Measurements from ENCODE around the gene UNC93B1. TPM values are rescaled to one million over a fixed set of nuclear protein-coding genes. Genes with fewer than 3 reads are reported as not detected.

The UNC93B1 gene
- total and polyA plus RNA-seq, 8 donors: 13.0 to 36.5 (median 17.5) TPM

DNA sequence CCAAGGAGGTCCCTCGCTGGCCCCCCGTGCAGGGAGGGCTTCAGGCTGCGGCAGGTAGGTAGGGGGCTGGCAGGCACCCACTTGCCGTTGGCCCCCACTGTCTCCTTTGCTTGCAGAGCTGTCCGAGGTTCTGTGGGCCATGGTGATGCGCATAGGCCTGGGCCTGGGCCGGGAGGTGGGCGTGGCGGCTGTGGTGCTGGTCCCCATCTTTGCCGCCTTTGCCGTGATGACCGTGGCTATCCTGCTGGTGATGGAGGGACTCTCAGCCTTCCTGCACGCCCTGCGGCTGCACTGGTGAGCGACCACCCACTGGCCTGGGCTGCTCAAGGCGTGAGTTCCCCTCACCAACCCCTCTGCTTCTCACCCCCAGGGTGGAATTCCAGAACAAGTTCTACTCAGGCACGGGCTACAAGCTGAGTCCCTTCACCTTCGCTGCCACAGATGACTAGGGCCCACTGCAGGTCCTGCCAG lies 46.5 kb upstream of the UNC93B1 start:
- TF ChIP-seq, protein P1, sequence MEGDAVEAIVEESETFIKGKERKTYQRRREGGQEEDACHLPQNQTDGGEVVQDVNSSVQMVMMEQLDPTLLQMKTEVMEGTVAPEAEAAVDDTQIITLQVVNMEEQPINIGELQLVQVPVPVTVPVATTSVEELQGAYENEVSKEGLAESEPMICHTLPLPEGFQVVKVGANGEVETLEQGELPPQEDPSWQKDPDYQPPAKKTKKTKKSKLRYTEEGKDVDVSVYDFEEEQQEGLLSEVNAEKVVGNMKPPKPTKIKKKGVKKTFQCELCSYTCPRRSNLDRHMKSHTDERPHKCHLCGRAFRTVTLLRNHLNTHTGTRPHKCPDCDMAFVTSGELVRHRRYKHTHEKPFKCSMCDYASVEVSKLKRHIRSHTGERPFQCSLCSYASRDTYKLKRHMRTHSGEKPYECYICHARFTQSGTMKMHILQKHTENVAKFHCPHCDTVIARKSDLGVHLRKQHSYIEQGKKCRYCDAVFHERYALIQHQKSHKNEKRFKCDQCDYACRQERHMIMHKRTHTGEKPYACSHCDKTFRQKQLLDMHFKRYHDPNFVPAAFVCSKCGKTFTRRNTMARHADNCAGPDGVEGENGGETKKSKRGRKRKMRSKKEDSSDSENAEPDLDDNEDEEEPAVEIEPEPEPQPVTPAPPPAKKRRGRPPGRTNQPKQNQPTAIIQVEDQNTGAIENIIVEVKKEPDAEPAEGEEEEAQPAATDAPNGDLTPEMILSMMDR (IDR thresholded peaks at IDR 0.05): no peak
- 88 to 92% methylated on average over 17 to 18 of the region's 18 CpGs for WGBS, 2 donors
- no peak for ATAC-seq
- Histone ChIP-seq H3K36me3 (peaks cover 3 to 44% (median 8%) of the 10 kb centered on the region in 3 donors), H3K27ac (peak overlapping the region in 2 of 4 donors; percentile 30 to 50), H3K4me3 (no peak overlapping the region), H3K9me3 (no peaks in the 10 kb centered on the region), H3K27me3 (no peaks in the 10 kb centered on the region), H3K4me1 (peaks cover 0 to 8% (median 0%) of the 10 kb centered on the region in 3 donors)
- no peak for FAIRE-seq
- DNase-seq: peak in 3 of 6 donors; percentile 26 to 72 (median 51)
- intact Hi-C loops (cut with DNase I): no loop called here

DNA sequence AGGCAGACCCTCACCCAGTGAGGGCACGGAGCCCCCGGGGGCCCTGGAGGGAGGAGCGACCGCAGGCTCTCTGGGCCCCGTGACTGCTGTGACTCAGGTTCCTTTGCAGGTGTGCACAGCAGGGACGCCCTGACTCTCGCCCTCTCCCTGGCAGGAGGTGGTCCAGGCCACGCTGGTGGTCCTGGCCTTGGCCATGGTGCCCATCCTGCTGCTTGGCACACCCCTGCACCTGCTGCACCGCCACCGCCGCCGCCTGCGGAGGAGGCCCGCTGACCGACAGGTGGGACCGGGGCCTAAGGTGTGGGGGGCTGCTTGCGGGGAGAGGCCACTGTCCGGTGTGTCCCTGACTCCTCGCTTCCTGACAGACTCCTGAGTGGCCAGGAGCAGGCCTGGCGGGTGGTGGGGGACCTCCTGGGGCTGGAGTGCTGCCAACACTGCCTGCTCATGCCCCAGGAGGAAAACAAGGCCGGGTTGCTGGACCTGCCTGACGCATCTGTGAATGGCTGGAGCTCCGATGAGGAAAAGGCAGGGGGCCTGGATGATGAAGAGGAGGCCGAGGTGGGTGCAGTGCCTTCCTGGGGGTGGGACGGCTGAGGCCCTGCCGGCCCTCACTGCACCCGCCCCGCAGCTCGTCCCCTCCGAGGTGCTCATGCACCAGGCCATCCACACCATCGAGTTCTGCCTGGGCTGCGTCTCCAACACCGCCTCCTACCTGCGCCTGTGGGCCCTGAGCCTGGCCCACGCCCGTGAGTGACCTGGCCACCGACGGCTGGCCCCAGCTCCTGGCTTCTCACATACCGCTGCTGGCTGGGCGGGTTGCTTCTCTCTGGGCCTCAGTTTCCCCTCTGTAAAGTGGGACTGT lies 45.8 kb upstream of the UNC93B1 start:
- 70 to 76% methylated on average over 34 to 40 of the region's 40 CpGs for WGBS, 2 donors
- ATAC-seq: peak; percentile 24 to 38 (median 30)
- TF ChIP-seq, protein P1 (IDR thresholded peaks at IDR 0.05): no peak
- Histone ChIP-seq H3K4me3 (no peak overlapping the region), H3K36me3 (peaks cover 8 to 50% (median 10%) of the 10 kb centered on the region in 3 donors), H3K27me3 (no peaks in the 10 kb centered on the region), H3K9me3 (no peaks in the 10 kb centered on the region), H3K27ac (peak overlapping the region; percentile 17 to 64 (median 40)), H3K4me1 (peaks cover 0 to 8% (median 0%) of the 10 kb centered on the region in 3 donors)
- intact Hi-C loops (cut with DNase I): loop anchor here in 1 of 3 donors (10.0 kb wide), 1 partner anchor 155 kb away; no protein-coding TSS in a partner anchor
- peak; percentile 40 to 89 (median 70) for DNase-seq
- no peak for FAIRE-seq

DNA sequence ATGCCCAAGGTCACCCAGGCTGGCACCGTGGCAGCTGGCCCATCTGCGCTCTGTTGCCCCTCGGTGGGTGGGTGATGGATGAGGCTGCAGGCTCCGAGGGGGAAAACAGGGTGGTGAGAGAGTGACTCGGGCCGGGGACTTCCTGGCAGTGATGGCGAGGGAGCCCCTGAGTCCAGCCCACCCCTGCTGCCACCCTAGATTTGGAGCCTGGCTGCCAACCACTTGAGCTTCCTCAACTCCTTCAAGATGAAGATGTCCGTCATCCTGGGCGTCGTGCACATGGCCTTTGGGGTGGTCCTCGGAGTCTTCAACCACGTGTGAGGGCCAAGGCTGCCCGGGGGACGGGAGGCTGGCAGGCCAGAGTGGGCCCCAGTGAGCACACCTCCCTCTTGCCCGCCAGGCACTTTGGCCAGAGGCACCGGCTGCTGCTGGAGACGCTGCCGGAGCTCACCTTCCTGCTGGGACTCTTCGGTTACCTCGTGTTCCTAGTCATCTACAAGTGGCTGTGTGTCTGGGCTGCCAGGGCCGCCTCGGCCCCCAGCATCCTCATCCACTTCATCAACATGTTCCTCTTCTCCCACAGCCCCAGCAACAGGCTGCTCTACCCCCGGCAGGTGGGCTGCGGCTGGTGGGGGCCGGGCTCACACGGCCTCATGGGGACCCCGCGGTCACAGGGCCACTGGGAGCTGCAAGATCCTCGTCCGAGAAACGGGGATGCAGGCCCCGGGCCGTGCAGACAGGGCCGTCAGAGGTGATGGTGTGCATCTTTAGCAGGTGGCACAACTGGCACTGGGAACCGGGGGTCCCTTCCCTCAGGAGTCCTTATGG lies 45.0 kb upstream of the UNC93B1 start:
- H3K4me3 ChIP-seq: no peak overlapping the region
- DNase-seq (peak in 3 of 6 donors; percentile 20 to 76 (median 48)), FAIRE-seq (no peak), ATAC-seq (no peak)
- 83 to 84% methylated on average over 35 of the region's 35 CpGs for WGBS, 2 donors
- no peaks in the 10 kb centered on the region for H3K27me3 ChIP-seq
- H3K27ac ChIP-seq: peak overlapping the region; percentile 17 to 64 (median 40)
- H3K4me1 ChIP-seq: peaks cover 0 to 8% (median 3%) of the 10 kb centered on the region in 3 donors
- TF ChIP-seq, protein P1 (IDR thresholded peaks at IDR 0.05): no peak
- H3K9me3 ChIP-seq: no peaks in the 10 kb centered on the region
- intact Hi-C loops (cut with DNase I): loop anchor here in 1 of 3 donors (10.0 kb wide), 1 partner anchor 156 kb away; no protein-coding TSS in a partner anchor
- peaks cover 8 to 51% (median 12%) of the 10 kb centered on the region in 3 donors for H3K36me3 ChIP-seq

DNA sequence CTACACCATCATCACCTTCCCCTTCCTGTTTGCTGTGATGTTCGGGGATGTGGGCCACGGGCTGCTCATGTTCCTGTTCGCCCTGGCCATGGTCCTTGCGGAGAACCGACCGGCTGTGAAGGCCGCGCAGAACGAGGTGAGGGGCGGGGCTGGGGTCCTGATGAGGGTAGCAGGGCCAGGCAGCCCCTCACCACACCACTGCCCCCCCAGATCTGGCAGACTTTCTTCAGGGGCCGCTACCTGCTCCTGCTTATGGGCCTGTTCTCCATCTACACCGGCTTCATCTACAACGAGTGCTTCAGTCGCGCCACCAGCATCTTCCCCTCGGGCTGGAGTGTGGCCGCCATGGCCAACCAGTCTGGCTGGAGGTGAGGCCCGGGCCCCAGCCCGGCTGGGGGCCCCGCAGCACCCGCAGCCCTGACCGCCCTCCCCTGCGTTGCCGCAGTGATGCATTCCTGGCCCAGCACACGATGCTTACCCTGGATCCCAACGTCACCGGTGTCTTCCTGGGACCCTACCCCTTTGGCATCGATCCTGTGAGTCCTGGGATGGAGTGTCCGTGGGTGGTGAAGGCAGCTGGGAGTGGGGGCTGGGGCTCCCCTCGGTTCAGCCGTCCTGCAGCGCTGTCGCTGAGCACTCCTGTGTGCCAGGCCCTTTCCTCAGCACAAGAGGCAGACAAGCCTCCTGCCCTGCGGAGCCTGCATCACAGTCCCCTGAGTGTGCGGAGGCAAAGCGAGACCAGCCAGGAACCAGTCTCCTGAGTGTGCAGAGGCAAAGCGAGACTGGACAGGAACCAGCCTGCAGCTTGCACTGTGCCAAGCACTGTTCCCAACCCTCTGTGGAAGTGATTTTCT lies 43.8 kb upstream of the UNC93B1 start:
- TF ChIP-seq, protein P1 (IDR thresholded peaks at IDR 0.05): no peak
- H3K36me3 ChIP-seq: peaks cover 8 to 51% (median 12%) of the 10 kb centered on the region in 3 donors
- peaks cover 0 to 14% (median 13%) of the 10 kb centered on the region in 3 donors for H3K4me1 ChIP-seq
- no peaks in the 10 kb centered on the region for H3K9me3 ChIP-seq
- 86 to 88% methylated on average over 30 to 37 of the region's 37 CpGs for WGBS, 2 donors
- intact Hi-C loops (cut with DNase I): loop anchor here in 1 of 3 donors (10.0 kb wide), 1 partner anchor 157 kb away; no protein-coding TSS in a partner anchor
- no peak for FAIRE-seq
- H3K4me3 ChIP-seq: no peak overlapping the region
- H3K27ac ChIP-seq: no peak overlapping the region
- H3K27me3 ChIP-seq: no peaks in the 10 kb centered on the region
- no peak for ATAC-seq
- DNase-seq: peak in 1 of 6 donors; percentile 51
